Measurements from ENCODE around the gene PKLR. TPM values are rescaled to one million over a fixed set of nuclear protein-coding genes. Genes with fewer than 3 reads are reported as not detected.

The PKLR gene
- total RNA-seq, 1 experiment from 2014 or later = 0.17 TPM

DNA sequence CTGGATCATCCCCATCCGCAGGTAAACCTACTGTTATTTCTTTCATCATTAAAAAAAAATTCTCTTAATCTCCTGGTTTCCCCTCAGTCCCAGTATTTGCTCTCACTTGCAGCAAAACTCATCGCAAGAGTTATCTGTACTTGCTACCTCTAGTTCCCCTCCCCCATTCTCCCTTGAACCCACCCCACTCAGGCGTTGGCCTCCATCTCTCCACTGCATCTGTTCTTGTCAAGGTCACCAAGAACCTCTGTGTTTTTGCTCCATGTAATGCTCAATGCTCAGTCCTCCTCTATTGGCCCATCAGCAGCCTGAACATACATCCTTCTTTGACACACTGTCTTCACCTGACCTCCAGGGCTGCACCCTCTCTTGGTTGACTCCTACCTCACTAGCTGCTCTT, 4.6 kb downstream of the PKLR start:
- ChIA-PET RAD21 (ENCODE audit: low non-redundant PET in 1 of 2, low total read pairs in 2 of 2, uncharacterized antibody in 2 of 2, unreplicated experiment in 2 of 2) (no interaction called here), POLR2A (no interaction called here)
- no peak overlapping the region for H3K4me3 ChIP-seq (replicated peaks in 1 of 2; ENCODE audit: low read depth in 1 of 2, low read length in 2 of 2)

More for the DNA sequence above, 4.6 kb downstream of the PKLR start:
- Histone ChIP-seq H3K9me2 (ENCODE audit: insufficient read depth) (no peaks in the 10 kb centered on the region), H4K20me1 (ENCODE audit: insufficient read depth) (no peaks in the 10 kb centered on the region), H3K79me2 (ENCODE audit: insufficient read depth, low read length) (no peaks in the 10 kb centered on the region), H2AFZ (ENCODE audit: low read depth, low read length, poor library complexity, severe bottlenecking) (no peak overlapping the region), H3K9ac (ENCODE audit: low read length) (no peak overlapping the region), H3K9me3 (ENCODE audit: control insufficient read depth in 1 of 2, insufficient read depth in 1 of 2, low read depth in 1 of 2, low read length in 2 of 2) (no peaks in the 10 kb centered on the region), H3K36me3 (ENCODE audit: control insufficient read depth in 1 of 2, insufficient read depth in 2 of 2, low read length in 2 of 2) (no peaks in the 10 kb centered on the region), H3K27ac (ENCODE audit: low read depth, low read length) (no peak overlapping the region), H3K27me3 (ENCODE audit: insufficient read depth, low read length) (no peaks in the 10 kb centered on the region), H3K4me2 (ENCODE audit: low read length) (no peak overlapping the region), H3K4me1 (ENCODE audit: control insufficient read depth in 1 of 2, insufficient read depth in 2 of 2, low read length in 2 of 2) (no peaks in the 10 kb centered on the region; a peak in 1 of 4 replicates)
- intact Hi-C loops (cut with micrococcal nuclease) = no loop called here
- DNase-seq (ENCODE audit: low read depth, low spot score) (no peak), ATAC-seq (no peak)
- CTCF ChIA-PET = no interaction called here
- BruUV-seq (replicated peaks) = no TSS peak
- TF ChIP-seq, protein P1, sequence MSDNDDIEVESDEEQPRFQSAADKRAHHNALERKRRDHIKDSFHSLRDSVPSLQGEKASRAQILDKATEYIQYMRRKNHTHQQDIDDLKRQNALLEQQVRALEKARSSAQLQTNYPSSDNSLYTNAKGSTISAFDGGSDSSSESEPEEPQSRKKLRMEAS (IDR thresholded peaks at IDR 0.05) = no peak
- TF ChIP-seq ZFX (IDR thresholded peaks at IDR 0.05) (no peak), YY1 (IDR thresholded peaks at IDR 0.05; ENCODE audit: extremely low read depth, insufficient replicate concordance, low read depth, low read length) (no peak), POLR2A (IDR thresholded peaks at IDR 0.05; ENCODE audit: borderline replicate concordance, extremely low read depth, insufficient read depth, insufficient read length) (no peak), SP1 (IDR thresholded peaks at IDR 0.05; ENCODE audit: low read depth) (no peak), SRF (IDR thresholded peaks at IDR 0.05; ENCODE audit: low read depth) (no peak), POLR2AphosphoS5 (IDR thresholded peaks at IDR 0.05; ENCODE audit: low read depth, low read length) (no peak), FOSL1 (IDR thresholded peaks at IDR 0.05; ENCODE audit: low read depth) (no peak), EGR1 (IDR thresholded peaks at IDR 0.05; ENCODE audit: low read depth) (no peak), JUND (IDR thresholded peaks at IDR 0.05) (no peak), TCF7L2 (IDR thresholded peaks at IDR 0.05; ENCODE audit: borderline replicate concordance, extremely low read depth, insufficient read depth, insufficient read length) (no peak), ELF1 (IDR thresholded peaks at IDR 0.05; ENCODE audit: borderline replicate concordance, low read depth) (no peak), EZH2 (IDR thresholded peaks at IDR 0.05) (no peak), CBX3 (IDR thresholded peaks at IDR 0.05; ENCODE audit: low read depth) (no peak), EZH2phosphoT487 (IDR thresholded peaks at IDR 0.05; ENCODE audit: borderline replicate concordance) (no peak), SIN3A (IDR thresholded peaks at IDR 0.05; ENCODE audit: low read depth) (no peak)
- TF ChIP-seq, protein P2, sequence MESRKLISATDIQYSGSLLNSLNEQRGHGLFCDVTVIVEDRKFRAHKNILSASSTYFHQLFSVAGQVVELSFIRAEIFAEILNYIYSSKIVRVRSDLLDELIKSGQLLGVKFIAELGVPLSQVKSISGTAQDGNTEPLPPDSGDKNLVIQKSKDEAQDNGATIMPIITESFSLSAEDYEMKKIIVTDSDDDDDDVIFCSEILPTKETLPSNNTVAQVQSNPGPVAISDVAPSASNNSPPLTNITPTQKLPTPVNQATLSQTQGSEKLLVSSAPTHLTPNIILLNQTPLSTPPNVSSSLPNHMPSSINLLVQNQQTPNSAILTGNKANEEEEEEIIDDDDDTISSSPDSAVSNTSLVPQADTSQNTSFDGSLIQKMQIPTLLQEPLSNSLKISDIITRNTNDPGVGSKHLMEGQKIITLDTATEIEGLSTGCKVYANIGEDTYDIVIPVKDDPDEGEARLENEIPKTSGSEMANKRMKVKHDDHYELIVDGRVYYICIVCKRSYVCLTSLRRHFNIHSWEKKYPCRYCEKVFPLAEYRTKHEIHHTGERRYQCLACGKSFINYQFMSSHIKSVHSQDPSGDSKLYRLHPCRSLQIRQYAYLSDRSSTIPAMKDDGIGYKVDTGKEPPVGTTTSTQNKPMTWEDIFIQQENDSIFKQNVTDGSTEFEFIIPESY (IDR thresholded peaks at IDR 0.05; ENCODE audit: extremely low read depth, insufficient replicate concordance, low read length) = no peak
- TF ChIP-seq, protein P3, sequence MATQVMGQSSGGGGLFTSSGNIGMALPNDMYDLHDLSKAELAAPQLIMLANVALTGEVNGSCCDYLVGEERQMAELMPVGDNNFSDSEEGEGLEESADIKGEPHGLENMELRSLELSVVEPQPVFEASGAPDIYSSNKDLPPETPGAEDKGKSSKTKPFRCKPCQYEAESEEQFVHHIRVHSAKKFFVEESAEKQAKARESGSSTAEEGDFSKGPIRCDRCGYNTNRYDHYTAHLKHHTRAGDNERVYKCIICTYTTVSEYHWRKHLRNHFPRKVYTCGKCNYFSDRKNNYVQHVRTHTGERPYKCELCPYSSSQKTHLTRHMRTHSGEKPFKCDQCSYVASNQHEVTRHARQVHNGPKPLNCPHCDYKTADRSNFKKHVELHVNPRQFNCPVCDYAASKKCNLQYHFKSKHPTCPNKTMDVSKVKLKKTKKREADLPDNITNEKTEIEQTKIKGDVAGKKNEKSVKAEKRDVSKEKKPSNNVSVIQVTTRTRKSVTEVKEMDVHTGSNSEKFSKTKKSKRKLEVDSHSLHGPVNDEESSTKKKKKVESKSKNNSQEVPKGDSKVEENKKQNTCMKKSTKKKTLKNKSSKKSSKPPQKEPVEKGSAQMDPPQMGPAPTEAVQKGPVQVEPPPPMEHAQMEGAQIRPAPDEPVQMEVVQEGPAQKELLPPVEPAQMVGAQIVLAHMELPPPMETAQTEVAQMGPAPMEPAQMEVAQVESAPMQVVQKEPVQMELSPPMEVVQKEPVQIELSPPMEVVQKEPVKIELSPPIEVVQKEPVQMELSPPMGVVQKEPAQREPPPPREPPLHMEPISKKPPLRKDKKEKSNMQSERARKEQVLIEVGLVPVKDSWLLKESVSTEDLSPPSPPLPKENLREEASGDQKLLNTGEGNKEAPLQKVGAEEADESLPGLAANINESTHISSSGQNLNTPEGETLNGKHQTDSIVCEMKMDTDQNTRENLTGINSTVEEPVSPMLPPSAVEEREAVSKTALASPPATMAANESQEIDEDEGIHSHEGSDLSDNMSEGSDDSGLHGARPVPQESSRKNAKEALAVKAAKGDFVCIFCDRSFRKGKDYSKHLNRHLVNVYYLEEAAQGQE (IDR thresholded peaks at IDR 0.05; ENCODE audit: low read depth) = no peak
- TF ChIP-seq, protein P4, sequence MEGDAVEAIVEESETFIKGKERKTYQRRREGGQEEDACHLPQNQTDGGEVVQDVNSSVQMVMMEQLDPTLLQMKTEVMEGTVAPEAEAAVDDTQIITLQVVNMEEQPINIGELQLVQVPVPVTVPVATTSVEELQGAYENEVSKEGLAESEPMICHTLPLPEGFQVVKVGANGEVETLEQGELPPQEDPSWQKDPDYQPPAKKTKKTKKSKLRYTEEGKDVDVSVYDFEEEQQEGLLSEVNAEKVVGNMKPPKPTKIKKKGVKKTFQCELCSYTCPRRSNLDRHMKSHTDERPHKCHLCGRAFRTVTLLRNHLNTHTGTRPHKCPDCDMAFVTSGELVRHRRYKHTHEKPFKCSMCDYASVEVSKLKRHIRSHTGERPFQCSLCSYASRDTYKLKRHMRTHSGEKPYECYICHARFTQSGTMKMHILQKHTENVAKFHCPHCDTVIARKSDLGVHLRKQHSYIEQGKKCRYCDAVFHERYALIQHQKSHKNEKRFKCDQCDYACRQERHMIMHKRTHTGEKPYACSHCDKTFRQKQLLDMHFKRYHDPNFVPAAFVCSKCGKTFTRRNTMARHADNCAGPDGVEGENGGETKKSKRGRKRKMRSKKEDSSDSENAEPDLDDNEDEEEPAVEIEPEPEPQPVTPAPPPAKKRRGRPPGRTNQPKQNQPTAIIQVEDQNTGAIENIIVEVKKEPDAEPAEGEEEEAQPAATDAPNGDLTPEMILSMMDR (IDR thresholded peaks at IDR 0.05 in 2 of 3, conservative IDR thresholded peaks at IDR 0.05 in 1 of 3; ENCODE audit: borderline replicate concordance in 1 of 3, insufficient read depth in 1 of 3, low read depth in 2 of 3, low read length in 2 of 3) = no peak
- TF ChIP-seq, protein P5, sequence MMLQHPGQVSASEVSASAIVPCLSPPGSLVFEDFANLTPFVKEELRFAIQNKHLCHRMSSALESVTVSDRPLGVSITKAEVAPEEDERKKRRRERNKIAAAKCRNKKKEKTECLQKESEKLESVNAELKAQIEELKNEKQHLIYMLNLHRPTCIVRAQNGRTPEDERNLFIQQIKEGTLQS (IDR thresholded peaks at IDR 0.05) = no peak
